NCI-H146 treated with DMSO at 0.1 percent for 48 hours (cell line): ENCODE measurements around the gene ESYT1.
A peak's percentile ranks its signal among the peaks of the same experiment; 100 is the strongest.
"Not testable (repeated sequence)": the region's sequence is repeated elsewhere in the genome, so short reads cannot be mapped to it uniquely, and the experiment has no call there.

Experiments used
- DNase-seq: peaks from one replicate; lab custom pipeline; 2025; ENCODE audit not compliant: unreplicated experiment; lab: John Stamatoyannopoulos, UW

Gene ESYT1

DNA sequence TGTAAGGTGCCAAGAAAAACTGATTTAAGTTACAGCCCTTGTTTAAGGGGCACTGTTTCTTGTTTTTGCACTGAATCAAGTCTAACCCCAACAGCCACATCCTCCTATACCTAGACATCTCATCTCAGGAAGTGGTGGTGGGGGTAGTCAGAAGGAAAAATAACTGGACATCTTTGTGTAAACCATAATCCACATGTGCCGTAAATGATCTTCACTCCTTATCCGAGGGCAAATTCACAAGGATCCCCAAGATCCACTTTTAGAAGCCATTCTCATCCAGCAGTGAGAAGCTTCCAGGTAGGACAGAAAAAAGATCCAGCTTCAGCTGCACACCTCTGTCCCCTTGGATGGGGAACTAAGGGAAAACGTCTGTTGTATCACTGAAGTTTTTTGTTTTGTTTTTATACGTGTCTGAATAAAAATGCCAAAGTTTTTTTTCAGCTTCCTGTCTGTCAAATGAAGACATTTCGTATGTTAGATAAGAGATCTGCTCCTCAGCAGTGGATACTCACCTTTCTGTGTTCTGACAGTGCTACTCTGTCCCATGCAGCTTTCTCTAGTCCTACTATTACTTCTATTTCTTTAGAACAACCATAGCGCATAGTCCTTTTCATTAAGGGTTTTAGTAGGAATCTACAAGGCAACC, 24.9 kb upstream of the ESYT1 start:
- DNase-seq = no peak

DNA sequence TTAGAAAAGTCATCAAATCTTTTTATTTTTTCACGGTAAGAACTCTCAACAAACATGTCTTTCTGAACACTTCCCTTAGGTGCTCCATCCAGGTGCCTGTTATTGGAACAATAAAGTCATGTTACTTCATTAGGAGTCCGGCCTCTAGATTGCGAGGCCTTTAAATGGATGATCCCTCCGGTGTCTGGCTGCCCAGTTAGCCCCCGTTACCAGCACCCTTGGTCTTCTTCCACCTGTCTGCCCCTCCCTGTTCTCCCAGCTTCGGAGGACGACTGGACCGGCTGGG, 24.3 kb upstream of the ESYT1 start:
- DNase-seq = no peak

DNA sequence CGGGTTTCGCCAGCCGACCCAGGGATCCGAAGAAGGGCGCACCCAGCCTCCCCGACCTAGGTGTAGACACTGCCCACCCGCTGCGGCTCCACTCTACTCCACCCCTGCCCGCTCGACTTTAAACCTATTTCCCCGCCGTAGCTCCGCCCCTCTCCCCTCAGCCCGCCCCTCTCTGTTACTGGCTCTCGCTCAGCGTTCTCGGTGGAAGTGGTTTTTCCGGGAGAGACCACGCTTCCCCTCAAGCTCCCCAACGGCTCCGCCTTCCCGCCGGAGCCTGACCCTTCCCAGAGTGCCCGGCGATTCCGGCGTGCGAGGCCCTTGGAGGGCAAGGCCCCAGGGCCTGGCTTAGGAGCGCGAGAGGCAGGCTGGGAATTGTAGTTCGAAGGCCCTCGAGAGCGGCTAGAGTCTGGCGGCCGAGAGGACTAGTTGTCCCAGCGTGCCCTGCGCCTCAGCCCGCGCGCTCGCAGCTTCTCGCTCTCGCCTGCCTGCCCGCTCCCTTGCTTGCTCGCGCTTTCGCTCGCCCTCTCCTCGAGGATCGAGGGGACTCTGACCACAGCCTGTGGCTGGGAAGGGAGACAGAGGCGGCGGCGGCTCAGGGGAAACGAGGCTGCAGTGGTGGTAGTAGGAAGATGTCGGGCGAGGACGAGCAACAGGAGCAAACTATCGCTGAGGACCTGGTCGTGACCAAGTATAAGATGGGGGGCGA, 23.8 kb upstream of the ESYT1 start, which contains the start of gene PA2G4:
PA2G4 (plus strand) TSS at position 451 of the 706 bp plus-strand sequence; CDS start at position 630, 179 bp downstream.
- DNase-seq = peak; percentile 99

DNA sequence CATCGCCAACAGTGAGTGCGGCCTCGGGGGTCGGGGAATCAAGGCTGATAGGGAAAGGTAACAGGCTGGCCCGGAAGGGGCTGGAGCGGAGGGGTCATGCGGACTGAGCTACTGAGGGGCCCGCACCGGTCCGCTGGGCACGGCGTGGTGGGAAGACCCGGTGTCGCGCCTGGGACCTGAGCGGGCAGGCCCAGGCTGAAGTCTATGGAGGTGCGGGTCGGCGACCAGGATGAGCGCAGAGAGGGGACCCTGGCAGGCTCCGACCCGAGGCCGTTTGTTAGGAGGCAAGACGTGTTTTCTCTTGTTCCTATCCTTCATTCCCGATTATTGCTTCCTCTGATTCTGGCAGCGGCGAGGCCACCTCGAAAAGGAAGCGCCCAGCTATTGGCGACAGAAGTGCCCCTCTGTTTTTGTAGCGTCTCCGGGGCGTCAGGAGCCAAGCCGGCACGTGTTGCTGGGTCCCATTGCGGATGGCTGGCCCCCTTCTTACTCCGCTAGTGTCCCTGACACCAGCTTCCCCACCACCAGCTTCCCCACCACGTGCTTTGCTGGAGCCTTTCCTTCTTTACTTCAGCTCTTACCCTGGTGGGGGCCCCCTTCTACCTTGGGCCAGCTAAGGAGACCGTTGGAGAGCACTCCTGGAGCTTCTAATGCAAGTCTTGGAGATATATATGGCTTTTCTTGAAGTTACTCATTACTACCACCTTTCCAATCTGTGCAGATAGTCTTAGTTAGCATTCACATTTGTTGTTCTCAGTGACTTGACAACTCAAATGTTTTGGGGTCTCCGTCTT, 23.1 kb upstream of the ESYT1 start:
- no peak for DNase-seq

DNA sequence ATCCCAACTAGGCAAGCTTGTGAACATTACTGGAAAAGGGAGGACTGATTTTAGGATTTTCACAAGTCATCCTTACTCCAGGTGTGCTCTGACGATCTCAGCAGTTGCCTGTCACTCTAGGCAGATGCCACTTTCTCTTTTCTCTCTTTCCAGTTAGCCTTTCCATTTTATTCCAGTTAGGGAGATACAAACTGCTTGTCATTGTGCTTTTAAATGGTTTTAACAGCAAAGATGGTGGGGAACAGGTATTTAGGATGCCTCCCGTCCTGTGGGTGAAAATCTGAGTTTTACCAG, 22.5 kb upstream of the ESYT1 start:
- no peak for DNase-seq

DNA sequence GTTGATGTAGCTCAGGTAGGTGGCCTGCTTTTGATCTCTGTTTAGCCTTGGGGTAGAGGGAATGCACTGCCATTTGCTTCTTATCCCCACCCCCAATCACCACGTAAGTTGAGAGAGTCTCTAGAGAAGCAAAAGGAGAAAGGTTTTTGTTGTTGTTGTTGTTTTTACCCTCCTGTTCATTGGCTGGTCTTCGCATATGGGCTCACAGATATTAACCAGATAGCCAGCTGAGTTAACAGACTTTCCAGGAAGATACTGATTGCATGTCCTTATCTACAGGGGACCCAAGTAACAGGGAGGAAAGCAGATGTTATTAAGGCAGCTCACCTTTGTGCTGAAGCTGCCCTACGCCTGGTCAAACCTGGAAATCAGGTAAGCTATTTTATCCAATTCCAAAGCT, 20.8 kb upstream of the ESYT1 start:
- no peak for DNase-seq

DNA sequence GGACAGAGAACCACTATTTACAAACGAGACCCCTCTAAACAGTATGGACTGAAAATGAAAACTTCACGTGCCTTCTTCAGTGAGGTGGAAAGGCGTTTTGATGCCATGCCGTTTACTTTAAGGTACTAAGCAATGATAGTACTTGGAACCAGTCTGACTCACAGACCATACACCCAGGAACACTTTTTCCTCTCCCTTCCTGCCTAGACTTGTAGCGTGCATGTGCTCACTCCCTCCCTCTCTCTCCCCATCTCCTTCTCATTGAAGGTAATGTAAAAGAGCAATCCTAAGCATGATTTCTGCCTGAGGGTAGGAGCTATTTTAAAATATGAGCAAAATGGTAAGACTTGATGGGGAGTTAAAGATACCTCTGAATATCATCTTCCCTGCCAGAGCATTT, 17.5 kb upstream of the ESYT1 start:
- no peak for DNase-seq

DNA sequence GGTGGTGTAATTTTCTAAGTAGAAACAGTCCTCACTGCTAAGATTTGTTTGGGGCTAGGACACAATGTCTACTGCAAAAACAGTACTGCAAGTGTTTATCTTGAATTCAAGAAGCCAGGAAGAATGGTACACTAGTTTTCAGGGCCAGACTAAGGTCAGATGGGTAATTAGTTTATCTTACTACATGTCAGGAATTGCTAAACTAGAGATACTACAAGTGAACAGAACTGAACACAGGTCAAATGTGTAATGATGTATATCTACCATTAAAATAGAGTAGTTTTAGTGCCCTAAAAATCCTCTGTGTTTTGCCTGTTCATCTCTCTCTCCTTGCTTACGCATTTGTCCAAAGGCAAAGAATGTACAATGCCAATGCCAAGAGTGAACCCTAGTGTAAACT, 14.0 kb upstream of the ESYT1 start:
- no peak for DNase-seq

DNA sequence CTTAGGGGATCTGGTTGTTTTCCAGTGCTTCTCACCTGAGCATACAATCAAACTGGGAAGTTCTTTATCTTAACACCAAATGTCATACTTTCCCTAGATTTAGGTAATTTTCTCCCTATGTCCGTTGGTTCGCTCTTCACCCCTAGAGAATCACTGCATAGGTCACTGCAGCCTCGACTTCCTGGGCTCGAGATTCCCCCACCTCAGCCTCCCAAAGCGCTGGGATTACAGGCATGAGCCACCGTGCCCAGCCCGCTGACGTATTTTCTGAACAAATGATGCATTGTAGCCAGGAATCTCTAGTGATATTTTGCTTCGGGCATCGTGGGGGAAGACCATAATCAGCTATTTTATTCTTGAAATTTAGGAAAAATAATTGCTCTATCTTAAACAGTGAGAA, 12.7 kb upstream of the ESYT1 start:
- DNase-seq = no peak

DNA sequence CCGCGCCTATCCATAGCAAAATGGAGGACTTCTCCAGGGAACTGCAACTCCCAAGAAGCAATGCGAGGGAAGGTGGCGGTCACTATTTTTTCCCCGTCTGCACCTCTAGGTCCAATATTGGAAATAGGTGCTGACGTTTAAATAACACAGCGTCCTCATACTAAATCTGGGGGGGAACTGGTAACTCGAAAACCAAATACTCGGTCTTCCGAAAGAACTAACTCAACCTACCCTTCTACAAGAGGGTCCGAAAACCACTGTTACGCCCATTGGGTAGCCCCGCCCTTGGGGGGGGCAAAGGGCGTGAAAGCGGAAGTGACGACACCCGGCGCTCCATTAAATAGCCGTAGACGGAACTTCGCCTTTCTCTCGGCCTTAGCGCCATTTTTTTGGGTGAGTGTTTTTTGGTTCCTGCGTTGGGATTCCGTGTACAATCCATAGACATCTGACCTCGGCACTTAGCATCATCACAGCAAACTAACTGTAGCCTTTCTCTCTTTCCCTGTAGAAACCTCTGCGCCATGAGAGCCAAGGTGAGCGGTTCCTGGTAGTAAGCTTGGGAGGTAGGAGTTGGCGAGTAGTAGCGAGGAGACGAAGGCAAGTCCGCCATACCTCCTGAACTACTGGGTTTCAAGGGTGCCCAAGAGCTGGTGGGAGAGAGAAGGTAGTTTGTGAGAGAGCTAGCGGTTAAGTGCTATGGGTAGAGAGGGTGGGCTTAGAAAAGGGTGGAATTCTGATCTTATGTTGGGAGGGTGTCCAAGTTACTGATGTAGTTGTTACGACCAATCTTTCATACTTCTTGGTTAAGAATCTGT, 11.6 kb upstream of the ESYT1 start, which contains the start of gene RPL41:
RPL41 (plus strand) TSS at position 367 of the 815 bp plus-strand sequence.
- peak; percentile 96 for DNase-seq

DNA sequence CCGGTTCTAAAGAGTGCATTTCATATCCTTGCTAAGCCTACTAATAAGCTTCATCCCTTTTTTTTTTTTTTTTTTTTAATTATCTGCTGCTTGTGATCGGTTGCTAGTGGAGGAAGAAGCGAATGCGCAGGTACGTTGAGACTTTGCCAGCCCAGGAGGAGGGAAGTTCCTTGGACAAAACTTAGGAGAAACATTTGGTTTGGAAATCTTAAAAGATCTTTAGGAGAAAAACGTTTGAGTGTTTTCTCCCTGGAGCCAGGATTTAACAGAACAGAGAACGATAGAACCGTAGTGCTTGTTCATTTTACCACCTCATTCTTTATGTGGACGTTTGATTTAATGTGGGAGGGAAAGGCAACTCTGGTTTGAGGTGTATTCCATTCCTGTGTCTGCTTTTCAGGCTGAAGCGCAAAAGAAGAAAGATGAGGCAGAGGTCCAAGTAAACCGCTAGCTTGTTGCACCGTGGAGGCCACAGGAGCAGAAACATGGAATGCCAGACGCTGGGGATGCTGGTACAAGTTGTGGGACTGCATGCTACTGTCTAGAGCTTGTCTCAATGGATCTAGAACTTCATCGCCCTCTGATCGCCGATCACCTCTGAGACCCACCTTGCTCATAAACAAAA, 10.9 kb upstream of the ESYT1 start:
- not testable (repeated sequence) for DNase-seq

DNA sequence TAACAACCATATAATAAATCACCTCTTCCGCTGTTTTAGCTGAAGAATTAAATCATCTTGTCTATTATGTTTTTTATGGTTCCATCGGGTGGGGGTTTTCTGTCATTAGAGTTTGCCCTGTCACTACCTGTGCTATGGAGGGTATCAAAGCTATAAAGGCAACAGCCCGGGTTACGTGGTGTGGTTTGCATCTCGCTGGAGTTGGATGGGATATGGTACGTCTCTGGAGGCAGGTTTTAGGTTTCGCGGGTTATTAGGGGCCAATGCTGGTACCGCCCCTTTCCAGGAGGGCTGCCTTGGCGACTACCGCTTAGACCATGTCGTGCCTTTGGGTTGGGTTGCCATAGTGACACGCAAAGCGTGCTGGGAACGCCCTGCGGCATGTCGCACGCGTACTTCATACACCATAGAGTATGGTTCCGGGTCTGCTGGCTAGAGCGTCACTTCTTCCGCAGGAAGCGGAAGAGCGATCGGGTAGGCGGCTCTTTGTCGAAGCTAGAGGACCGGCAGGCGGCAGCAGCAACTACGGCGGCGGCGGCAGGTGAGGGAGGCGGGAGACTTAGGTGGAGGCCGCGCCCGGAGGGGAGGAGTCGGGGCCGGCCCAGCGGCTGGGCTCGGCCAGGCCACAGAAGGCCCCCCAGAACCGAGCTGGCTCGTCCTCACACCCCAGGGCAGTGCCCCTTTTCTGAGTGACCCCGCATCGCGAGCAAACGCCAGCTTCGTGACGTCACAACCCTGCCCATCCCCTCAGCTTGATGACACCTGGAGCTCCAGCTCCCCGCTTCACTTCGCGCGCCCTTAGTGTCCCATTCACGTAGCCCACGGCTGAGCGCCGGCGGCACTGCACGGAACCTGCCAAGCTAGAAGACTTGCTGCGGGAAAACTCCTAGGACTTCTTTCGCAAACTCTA, 10.0 kb upstream of the ESYT1 start, which contains the start of gene ZC3H10:
ZC3H10 (plus strand) TSS at position 489 of the 910 bp plus-strand sequence. CDS start 2,297 bp downstream, outside the sequence.
- peak; percentile 99 for DNase-seq

DNA sequence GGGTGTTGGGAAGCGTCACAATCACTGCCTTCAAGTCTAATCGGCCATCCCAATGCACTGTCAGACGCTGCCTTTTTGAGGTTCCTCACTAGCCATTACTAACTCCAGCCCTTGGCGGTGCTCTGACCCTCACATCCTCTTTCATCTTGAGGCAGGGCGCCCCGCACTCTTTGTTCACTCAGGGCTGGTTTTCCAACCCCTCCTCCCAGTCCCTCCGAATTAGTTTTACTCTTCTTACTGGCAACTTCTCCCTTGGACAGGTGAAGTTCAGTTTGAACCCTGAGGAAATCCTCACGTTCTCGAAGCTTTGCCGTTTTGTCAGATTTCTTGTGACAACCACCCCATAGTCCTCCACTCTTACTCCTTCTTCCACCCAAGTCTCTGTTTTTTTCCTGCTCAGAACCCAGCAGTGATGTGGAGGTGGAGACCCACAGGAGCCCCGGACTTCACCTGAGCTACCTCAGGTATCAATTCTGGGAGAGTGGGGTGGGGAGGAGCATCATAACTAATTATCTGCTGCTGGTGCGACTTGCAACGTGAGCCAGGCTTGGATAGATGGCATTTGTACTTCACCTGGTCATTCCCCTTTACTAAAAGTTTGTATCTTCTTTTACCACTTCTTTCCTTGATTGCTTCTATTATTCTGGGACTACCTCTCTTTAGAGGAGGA, 9.2 kb upstream of the ESYT1 start:
- DNase-seq = no peak

DNA sequence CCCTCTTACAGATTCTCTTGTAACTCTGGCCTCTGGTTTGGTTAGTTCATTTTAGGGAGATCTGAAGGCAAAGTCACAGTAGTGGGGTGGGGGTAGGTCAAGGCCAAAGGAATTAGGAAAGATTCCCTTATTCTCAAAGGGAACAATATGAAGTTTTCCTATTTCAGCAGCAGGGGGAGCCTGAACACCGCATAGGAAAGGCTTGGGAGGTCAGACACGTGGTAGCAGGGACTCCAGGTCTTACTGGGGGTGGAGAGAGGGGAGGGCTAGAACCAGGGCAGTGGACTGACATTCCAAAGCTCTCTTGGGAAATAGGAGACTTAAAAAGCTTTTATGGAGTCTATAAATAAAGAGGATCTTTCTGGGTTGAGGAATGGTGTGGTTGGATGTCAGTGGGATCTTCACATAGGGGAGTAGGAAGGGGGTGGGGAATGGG, 8.7 kb upstream of the ESYT1 start:
- peak; percentile 86 for DNase-seq

DNA sequence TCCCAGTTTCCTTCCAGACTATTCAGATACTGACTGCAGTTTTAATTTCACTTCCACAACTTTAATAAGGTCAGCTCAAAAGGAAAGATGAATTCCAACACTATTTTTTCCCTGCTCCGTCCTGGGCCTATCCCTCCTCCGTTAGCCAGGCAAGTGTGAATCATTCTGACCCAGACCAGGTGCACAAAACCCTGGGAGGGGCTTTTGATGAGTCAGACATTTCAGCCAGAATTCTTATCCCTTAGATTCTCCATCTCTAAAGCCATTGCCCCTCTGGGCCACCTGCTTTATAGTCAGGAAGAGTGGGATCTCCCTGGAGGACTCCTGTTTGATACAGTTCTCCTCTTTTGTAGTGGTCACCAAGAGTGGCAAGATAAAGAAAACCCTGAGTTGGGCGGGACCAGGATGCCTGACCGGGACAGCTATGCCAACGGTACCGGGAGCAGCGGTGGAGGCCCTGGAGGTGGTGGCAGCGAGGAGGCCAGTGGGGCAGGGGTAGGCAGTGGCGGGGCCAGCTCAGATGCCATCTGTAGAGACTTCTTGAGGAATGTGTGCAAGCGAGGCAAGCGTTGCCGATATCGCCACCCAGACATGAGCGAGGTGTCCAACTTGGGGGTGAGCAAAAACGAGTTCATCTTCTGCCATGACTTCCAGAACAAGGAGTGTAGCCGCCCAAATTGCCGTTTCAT, 7.8 kb upstream of the ESYT1 start:
- DNase-seq = no peak

DNA sequence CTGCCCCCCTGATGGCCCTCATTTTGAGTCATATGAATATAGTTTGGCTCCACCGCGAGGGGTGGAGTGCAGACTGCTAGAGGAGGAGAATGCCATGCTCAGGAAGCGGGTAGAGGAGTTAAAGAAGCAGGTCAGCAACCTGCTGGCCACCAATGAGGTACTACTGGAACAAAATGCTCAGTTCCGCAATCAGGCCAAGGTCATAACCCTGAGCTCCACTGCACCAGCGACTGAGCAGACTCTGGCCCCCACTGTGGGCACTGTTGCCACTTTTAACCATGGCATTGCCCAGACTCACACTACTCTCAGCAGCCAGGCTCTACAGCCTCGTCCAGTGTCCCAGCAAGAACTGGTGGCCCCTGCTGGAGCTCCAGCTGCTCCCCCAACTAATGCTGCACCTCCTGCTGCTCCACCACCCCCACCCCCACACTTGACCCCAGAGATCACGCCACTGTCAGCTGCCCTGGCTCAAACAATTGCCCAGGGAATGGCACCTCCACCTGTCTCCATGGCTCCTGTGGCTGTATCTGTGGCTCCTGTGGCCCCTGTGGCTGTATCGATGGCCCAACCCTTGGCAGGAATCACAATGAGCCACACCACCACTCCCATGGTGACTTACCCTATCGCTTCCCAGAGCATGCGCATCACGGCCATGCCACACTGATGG, 6.7 kb upstream of the ESYT1 start:
- DNase-seq = no peak

DNA sequence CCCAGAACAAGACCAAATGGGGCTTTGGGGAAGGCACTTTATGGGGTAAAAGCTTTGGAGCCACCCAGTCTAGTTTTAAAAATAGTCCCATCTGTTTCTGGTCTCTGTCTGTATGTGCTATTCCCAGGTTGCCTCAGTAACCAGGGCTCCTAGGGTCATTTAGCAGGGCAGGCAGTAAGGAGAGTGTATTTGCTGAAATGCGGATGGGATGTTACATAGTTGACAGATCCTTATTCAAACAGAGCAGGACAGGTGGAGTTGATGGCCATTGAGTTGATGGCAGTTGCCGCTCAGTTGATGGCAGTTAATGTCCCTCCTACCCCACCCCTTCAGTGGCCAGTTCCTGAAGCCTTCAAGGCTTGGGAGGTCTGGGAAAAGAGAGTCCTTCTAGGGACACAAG, 5.4 kb upstream of the ESYT1 start:
- DNase-seq = peak; percentile 61

DNA sequence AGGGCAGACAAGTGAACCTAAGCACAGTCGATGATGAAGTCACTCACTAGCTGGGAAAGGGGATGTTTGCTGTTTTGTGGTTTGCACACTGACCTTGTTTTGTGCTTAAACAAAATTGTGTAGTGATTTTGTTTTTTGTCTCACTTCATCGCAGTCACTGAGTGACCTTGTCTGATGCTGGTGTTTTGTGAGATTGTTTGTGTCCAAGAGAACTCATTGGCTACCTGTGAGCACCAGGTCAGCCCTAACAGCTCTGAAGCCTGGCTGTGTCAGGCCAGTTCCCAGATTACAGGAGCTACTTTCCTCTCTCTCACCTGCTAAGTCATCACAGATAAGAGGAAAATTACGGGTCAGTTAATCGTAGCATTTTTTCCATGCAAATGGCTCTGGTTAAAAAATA, 3.9 kb upstream of the ESYT1 start:
- no peak for DNase-seq
